Measurements from ENCODE around the gene RPS6KA4. TPM values are rescaled to one million over a fixed set of nuclear protein-coding genes. Genes with fewer than 3 reads are reported as not detected.

RPS6KA4 gene
- total RNA-seq, 4 donors from 2014 or later, result 23.7 to 34.3 (median 26.2) TPM

DNA sequence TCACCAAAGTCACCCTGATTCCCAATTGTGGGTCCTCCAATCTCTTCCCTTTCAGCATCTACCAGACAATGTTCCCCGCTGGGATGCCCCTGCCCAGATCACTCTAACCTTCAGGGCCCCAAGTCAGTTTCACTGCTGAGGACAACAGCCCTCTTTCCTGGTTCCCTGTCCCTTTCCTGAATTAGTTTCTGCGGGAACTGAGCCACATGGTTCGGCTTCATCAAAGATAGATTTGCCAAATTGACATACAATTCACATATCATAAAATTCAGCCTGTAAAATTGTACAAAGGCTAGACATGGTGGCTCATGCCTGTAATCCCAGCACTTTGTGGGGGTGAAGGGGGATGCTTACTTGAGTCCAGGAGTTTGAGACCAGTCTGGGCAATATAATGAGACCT, 31.0 kb upstream of the RPS6KA4 start:
- no peaks in the 10 kb centered on the region for H3K27me3 ChIP-seq
- no peak for DNase-seq (ENCODE audit: low spot score in 2 of 2)
- 77 to 86% methylated on average over 3 of the region's 3 CpGs for WGBS, 2 donors
- peaks cover 0 to 5% (median 0%) of the 10 kb centered on the region in 3 donors for H3K36me3 ChIP-seq
- TF ChIP-seq POLR2A (IDR thresholded peaks at IDR 0.05) (no peak), EP300 (IDR thresholded peaks at IDR 0.05) (no peak), CTCF (IDR thresholded peaks at IDR 0.05) (no peak)
- H3K9me3 ChIP-seq, result peaks cover 0 to 5% (median 0%) of the 10 kb centered on the region in 4 donors
- H3K27ac ChIP-seq, result no peak overlapping the region
- no peak overlapping the region for H3K4me3 ChIP-seq
- H3K4me1 ChIP-seq, result peaks cover 0 to 30% (median 11%) of the 10 kb centered on the region in 4 donors

- no peak for DNase-seq (ENCODE audit: low spot score in 2 of 2)
- Histone ChIP-seq H3K4me3 (no peak overlapping the region), H3K27ac (no peak overlapping the region), H3K9me3 (peaks cover 0 to 5% (median 0%) of the 10 kb centered on the region in 4 donors), H3K27me3 (no peaks in the 10 kb centered on the region), H3K4me1 (peaks cover 0 to 30% (median 11%) of the 10 kb centered on the region in 4 donors), H3K36me3 (no peaks in the 10 kb centered on the region)
- WGBS, 2 donors, result 75 to 80% methylated on average over 11 of the region's 11 CpGs
- TF ChIP-seq POLR2A (IDR thresholded peaks at IDR 0.05) (no peak), CTCF (IDR thresholded peaks at IDR 0.05) (no peak), EP300 (IDR thresholded peaks at IDR 0.05) (no peak)
Observed at GRCh38 chr11:64330888-64331287, 28.1 kb upstream of the RPS6KA4 start.

DNA sequence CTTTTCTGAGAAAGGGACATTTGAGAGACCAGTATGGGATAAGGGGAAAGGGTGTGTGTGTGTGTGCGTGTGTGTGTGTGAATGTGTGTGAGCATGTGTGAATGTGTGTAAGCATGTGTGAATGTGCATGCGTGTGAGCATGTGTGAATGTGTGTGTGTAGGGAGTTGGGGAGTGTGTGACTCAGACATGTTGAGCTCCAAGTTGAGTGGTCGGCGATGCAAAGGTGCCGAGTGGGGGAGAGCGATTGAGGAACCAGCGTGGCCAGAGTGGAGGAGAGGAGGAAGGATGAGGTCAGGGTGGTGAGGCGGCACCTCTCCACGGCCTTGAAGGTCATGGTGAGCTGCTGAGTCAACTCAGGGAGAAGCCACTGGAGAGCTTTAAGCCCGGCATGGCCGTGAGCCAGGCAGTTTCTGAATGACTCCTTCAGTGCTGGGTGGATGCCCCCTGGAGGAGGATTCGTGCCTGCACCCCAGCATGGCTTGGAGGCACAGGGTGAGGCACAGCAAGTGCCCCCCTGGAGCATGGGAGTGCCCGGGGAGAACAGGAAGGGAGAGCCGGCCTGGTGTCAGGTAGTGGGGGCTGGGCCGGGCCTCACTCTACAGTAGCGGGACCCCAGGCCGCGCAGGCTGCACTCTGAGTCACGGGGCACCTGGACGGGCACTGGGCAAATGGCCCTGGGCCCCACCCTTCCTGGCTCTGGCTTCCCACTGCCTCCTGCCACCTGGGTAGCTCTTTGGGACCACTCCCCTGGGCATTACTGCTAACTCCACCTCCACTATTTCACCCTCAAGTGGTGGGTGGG, 27.2 kb upstream of the RPS6KA4 start:
- no peak overlapping the region for H3K27ac ChIP-seq
- no peaks in the 10 kb centered on the region for H3K27me3 ChIP-seq
- peaks cover 0 to 30% (median 11%) of the 10 kb centered on the region in 4 donors for H3K4me1 ChIP-seq
- no peaks in the 10 kb centered on the region for H3K36me3 ChIP-seq
- WGBS, 2 donors, result 28 to 29% methylated on average over 11 to 12 of the region's 20 CpGs
- no peak for TF ChIP-seq POLR2A (IDR thresholded peaks at IDR 0.05)
- peak; percentile 17 to 45 (median 28) for TF ChIP-seq CTCF (IDR thresholded peaks at IDR 0.05)
- DNase-seq (ENCODE audit: low spot score in 2 of 2), result peak in 1 of 2 donors; percentile 42
- peaks cover 0 to 5% (median 0%) of the 10 kb centered on the region in 4 donors for H3K9me3 ChIP-seq
- H3K4me3 ChIP-seq, result no peak overlapping the region

- 88 to 89% methylated on average over 8 of the region's 8 CpGs for WGBS, 2 donors
- Histone ChIP-seq H3K9me3 (no peaks in the 10 kb centered on the region), H3K36me3 (no peaks in the 10 kb centered on the region), H3K27me3 (no peaks in the 10 kb centered on the region), H3K27ac (no peak overlapping the region), H3K4me1 (peaks cover 0 to 30% (median 11%) of the 10 kb centered on the region in 4 donors), H3K4me3 (no peak overlapping the region)
- no peak for DNase-seq (ENCODE audit: low spot score in 2 of 2)
- TF ChIP-seq EP300 (IDR thresholded peaks at IDR 0.05), result no peak
- TF ChIP-seq CTCF (IDR thresholded peaks at IDR 0.05), result no peak
- TF ChIP-seq POLR2A (IDR thresholded peaks at IDR 0.05), result no peak
Observed at GRCh38 chr11:64333556-64333955, 25.4 kb upstream of the RPS6KA4 start.

Measured in tibial nerve (tissue), 4 donors.